Esophagus squamous epithelium (tissue), 4 donors: ENCODE results near the gene FAR1.

Experiments used
- CTCF ChIP-seq, 6 experiments: fragments of 450-650 bp in 4 of 6; fragments of 200-600 bp in 2 of 6; sonication (generic) in 2 of 6; IDR thresholded peaks; one replicate each; pipeline ENCODE4 v1.5.1; 2016 to 2019; ENCODE audit warnings: antibody characterized with exemption in 6 of 6, mild to moderate bottlenecking in 4 of 6, moderate library complexity in 4 of 6
- POLR2A ChIP-seq, 4 donors: fragments of 450-650 bp; IDR thresholded peaks; one replicate each; pipeline ENCODE4 v1.6.1; 2017; ENCODE audit warnings: antibody characterized with exemption in 4 of 4, mild to moderate bottlenecking in 4 of 4, moderate library complexity in 3 of 4

GRCh38 chr11:13761250-13761649 is 92.8 kb downstream of the FAR1 start:
- no peak for TF ChIP-seq CTCF (IDR thresholded peaks at IDR 0.05)
- TF ChIP-seq POLR2A (IDR thresholded peaks at IDR 0.05) = no peak
